Measurements from ENCODE around the gene PICK1.
"Not testable (repeated sequence)": the region's sequence is repeated elsewhere in the genome, so short reads cannot be mapped to it uniquely, and the experiment has no call there.

PICK1 gene

DNA sequence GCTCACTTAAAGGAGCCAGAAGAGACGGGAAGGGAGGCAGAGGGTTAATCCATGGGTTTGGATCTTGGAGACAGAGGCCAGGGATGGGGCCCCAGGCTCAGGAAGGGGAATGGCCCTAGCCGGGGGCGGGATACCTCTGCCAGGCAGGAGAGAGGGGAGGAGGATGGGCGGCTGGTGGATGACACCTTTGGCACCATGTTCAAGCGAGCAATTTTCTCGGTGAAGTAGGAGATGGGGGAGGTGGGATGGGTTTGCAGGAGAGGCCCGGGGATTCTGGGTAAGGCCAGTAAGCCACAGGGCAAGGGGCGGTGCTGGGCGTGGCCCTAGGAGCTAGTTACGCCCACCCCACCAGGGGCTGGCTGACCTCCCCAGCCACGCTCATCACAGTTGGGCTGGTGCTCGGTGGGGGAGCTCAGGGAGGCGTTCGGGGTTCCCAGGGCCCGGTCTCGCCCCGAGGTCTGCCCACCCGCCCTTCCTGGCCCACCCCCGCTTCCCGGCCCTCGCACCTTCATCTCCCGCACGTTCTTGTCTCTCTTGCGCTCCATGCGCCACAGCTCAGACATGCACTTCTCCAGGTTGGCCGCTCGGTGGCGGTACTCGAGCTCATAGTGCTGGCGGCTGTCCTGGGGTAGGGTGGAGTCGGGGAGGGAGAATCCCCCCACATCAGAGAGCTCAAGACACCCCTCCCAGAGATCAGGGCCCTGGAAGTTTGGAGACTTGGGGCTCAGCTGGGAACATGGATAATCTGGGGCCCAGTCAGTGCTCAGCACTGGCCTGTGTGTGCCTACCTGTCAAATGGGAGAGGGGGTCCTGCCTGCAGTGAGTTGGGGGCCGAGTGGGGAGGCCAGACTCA is 40.6 kb downstream of the PICK1 start:
- no peak for DNase-seq

DNA sequence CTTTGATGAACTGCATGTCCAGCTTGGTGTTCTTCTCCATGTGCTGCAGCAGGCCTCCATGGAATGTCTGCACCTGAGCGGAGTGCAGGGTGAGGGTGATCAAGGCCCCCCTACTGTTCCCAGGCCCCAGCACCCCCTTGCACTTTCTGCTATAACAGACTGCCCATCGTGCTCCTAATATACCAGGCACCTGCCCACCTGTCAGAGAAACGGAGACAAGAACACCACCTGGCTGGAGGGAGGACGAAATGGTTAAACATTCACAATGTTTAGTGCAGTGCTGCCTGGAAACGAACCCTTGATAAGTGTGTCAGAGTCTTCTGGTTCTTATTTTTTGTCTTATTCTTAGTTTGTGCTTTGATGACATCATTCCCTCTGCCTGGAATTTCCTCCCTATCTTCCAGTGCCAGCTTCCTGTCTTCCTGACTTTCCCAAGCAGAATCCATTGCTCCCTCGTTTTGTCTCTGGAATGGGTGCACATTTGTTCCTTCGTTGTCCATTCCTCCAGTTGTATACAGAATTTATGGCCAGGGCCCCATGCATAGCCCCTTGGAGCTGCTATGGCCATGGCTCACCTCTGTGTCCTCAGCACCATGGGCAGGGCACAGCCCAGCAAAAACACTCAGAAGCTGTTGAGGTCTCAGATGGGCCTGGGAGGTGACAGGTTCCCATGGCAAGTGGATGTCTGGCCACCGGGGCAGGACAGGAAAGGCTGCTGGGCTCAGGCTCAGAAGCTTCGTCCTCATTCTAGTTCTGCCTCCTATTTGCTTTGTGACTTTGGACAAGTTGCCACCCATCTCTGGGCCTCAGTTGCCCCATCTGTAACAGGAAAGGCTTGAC is 41.4 kb downstream of the PICK1 start:
- no peak for DNase-seq

DNA sequence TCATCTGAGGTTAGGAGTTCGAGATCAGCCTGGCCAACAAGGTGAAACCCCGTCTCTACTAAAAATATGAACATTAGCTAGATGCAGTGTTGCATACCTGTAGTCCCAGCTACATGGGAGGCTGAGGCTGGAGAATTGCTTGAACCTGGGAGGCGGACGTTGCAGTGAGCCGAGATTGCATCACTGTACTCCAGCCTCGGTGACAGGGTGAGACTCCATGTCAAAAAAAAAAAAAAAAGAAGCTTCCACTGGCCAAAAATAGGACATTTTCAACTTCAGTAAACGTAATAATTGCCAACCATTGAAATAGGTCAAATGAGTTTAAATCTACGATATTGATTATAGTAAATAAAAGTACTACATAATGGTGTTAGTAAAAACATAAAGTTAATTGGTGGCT is 46.4 kb downstream of the PICK1 start:
- DNase-seq: no peak

DNA sequence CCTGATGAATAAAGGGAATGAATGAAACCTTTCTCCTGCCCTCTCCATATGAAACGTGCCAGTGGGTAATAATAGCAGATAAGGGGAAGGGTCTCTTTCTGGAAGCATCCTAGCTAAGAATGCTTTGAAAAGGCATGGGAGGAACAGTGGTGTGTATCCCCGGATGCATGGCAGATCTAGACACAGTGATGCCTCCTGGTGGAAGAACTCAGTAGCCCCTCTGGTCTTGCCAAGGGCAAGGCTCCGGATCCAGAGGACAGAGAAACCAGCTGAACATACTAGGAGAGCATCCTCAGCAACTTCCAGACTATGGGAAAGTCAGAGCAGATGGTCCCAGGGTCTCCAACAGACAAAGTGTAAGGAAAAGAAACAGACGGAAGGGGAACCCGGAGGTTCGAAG is 46.9 kb downstream of the PICK1 start:
- DNase-seq: no peak

DNA sequence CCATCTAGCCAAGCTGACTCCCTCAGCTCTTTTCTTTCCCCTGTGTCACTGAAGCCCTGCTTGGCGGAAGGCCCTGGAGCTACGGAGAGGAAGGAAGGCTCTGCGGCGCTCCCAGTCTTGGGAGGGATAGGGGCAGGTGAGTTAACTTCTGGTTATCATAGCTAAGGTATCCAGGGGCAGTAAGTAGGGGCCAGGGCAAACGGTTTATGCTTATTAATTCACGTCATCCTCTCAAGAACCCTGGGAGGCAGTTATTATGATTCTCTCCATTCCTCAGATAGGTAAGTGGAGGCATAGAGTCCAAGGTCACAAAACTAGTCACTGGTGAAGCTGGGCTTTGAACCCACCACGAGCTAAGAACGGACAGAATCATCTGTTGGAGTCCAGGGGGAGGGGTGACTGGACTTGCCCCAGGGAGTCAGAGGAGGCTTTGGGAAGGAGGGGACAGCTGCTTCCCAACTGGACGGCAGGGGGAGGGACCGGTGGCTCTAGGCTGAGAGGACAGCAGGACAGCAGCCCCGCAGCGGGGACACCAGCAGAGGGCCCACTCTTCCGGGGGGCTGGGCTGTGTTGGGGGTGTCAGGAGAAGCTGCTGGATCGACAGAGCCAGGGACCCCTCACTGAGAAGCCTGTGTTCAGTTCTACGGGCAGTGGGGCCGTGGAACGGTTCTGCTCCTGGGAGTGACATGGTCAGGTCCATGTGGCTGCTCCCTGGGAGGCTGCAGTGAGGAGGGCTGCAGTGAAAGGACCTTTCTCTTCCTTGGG is 49.8 kb downstream of the PICK1 start:
- no peak for DNase-seq

DNA sequence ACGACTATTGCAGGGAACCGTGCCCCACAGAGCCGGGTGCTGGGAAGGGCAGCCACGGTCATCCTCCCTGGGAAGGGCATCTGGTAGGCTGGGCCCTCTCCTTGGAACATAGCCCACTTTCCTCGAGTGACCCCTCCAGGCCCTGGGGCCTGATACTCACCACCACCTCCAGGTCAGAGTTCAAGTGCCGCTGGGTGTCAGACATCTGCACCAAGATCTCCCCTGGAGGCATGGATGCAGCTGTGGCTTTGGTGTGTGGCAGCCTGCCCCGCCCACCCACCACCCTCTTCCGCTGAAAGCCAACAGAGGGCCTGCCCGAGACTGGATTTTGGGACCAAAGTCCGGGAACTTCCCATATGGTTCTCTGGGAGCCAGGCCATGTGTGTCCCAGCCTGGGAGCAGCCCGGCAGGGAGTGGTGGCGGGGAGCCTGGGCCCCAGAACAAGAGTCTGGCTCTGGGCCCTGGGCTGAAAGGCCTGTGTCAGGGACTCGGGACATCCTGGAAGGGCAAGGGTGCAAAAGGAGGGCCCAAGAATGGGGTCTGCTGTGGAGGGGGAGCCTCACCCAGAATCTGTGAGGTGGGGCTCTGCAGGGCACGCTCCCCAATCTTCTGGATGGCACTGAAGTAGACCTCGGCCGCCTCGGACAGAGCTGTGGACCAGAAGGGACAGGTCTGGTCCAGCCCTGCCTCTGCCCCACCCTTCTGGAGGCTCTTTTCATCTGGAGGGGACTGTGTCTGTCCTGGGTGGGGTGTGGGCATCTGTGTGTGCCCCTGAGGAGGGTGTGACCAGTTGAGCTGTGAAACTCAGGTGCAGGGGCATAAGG is 50.7 kb downstream of the PICK1 start:
- peak; percentile 63 to 84 for DNase-seq

DNA sequence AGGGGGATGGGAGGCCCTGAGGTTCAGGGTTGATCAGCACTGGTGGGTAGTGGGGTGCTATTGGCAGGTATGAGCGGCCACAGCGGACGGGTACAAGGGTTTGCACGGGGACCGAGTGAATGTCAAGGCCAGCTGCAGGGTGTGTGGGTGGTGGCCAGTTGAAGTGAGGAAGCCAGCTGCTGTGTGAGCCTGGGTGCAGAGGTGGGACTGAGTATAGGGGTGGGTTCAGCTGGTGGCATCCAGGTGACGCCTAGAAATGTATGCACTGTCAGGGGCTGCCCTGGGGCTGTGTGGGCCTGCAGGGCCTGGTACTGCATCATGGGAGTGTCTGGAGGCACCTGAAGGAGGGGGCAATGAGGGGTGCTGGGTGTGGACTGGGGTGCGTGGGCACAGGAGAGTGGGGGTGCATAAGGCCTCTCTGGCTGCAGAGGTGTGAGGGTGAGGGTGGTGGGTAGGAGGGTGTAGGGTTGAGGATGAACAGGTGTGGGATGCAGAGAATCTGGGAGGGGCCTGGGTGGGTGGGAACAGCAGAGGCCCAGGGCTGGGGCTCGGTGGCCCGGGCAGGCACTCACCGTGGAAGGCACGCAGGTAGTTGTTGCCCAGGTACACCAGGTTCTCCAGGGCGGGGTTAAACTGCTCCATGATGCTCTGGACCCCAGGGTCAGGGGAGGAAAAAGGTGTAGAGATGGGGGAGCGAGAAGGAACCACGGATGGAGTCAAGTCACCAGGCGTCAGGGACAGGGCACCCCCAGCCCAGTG is 51.5 kb downstream of the PICK1 start:
- no peak for DNase-seq

DNA sequence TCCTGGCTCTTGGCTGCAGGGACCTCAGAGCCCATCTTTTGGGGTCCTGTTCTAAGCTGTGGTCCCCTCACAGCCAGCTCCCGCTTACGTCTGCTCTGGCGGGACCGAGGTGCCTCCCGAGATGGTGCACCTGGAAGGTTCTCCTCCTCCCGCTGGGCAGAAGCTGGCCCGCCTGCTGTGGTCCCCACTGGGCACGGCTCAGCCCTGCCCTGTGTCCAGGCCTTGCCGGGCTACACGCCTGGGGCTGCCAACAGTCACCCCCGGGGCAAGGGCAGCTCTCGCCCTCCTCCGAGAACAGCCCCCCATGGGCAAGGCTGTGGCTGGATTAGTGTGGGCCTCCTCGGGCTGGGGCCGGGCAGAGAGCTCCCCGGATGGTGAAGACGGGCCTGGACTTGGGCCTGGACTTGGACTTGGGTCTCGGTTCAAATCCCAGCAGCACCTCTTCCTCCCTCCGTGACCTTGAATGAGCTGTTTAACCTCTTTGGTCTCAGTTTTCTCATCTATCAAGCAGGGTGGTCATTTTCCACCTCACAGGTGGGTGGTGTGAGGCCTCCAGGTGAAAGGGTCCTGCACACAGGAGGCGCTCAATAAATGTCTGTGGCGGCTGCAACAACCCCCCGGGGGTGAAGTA is 52.3 kb downstream of the PICK1 start:
- DNase-seq: no peak

DNA sequence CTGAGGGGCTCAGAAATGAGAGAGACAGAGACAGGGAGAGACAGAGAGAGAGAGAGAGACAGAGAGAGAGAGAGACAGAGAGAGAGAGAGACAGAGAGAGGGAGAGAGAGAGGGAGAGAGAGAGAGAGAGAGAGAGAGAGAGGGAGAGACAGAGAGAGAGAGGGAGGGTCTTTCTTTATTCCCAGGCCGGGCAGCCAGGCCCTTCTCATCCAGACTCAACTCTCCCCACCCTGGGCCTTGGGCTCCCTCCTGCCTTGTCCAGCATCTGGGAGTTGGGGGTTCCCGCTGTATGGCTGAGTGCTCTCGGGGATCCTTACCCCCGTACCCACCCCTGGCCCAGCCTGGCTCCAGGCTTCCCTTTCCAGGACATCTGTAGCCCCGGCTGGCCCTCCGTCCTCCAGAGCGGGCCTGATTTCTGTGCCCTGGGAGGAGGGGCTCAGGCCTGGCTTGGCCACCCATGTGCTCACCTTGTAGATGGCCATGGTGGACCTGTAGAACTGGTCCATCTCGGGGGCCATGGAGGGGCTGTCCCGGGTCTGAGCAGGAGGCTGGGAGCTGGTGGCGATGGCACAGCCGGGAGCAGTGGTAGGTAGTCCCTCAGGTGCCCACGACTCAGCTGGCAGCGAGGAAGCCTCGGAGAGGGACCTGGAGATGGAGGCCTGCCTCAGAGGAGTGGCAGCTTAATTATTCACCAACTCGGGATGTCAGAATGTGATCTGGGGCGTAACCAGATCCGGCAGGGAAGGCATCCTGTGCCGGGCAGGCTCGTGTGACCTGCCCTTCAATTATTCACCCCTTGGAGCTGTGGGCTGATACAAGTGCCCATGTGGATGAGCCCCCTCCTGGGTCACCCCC is 53.0 kb downstream of the PICK1 start, which contains the start of gene BAIAP2L2:
Gene BAIAP2L2, minus strand, starts transcription at position 677 of the 855 bp plus-strand sequence. Its CDS starts 159 bp downstream, at position 518.
- no peak for DNase-seq

DNA sequence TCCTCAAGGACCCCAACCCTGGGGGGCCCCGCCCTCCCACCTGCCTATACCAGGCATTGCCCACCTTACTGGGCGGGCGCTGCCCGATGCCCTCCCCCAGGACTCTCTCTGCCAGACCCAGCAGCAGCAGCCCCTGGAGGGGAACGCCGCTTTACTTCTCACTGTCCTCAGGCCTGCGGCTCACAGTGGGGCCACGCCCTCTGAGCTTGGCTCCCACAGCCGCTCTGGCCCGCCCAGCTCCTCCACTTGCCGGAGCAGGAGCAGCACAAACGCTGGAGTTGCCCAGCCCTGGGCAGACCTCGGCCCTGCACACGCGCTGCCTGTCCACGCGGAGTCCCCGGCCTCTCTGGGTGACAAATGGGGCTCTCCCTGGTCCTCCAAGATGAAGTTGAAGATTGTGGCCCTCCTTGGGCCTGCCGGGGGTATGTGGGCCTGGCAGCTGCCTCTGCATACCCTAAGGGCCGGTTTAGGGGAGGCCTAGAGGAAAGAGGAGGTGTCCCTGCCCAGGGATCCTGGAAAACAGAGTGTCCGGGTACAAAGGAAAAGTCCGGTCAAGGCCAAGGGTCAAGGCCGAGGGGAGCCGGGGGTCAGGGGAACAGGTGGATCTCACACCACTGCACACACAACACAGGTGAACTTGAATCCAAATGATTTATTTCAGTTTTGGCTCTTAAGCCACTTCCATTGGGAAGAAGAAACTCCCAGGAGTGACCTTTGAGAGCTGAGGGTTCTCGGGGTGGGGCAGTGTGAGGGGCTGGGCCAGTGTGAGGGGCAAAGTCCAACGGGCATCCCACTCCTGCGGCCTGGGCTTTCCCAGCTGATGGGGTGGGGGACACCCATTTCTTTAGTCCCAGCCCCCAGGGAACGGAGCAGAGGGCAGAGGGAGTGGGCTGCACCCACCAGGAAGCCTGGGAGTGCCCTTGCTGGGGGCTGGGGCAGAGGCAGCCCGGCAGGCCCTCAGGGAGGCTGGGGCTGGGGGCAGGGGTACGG is 54.0 kb downstream of the PICK1 start:
- DNase-seq: no peak

DNA sequence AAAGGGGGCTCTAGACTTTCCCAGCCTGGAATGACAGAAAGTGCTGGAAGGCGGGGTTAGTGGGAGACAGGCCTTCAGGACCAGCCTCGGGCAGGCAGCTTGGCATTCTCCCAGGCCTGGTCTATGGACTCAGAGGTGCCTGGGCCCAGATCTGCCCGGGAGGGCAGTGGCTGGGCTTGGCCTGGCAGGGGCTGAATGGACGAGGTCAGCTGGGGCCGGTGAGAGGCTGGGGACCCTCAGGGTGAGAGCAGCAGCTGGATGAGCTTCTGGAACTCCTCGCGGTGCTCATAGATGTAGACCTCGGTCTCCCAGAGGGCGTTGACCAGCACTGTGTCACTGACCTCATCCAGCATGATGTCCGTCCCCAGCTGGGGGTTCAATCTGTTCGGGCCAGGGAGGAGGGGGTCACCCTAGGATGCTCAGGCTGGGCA is 54.7 kb downstream of the PICK1 start:
- DNase-seq: no peak

DNA sequence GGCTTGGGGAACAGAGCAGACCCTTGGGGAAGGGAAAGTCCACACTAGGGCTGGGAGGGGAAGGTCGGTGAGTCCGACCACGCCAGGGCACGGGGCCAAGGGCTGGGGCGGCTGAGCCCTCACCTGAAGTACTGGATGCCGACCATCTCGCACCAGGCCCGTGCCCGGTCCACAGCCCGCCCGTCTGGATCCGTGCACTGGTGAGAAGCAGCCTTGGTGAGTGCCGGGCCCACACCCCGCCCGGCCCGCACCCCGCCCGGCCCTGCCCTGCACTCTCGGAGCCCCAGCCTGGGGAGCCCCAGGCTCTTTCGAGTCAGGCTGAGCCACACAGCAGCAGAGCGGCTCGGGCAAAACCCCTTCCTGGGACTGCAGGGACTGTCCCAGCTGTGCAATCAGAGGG is 55.2 kb downstream of the PICK1 start:
- DNase-seq: no peak

DNA sequence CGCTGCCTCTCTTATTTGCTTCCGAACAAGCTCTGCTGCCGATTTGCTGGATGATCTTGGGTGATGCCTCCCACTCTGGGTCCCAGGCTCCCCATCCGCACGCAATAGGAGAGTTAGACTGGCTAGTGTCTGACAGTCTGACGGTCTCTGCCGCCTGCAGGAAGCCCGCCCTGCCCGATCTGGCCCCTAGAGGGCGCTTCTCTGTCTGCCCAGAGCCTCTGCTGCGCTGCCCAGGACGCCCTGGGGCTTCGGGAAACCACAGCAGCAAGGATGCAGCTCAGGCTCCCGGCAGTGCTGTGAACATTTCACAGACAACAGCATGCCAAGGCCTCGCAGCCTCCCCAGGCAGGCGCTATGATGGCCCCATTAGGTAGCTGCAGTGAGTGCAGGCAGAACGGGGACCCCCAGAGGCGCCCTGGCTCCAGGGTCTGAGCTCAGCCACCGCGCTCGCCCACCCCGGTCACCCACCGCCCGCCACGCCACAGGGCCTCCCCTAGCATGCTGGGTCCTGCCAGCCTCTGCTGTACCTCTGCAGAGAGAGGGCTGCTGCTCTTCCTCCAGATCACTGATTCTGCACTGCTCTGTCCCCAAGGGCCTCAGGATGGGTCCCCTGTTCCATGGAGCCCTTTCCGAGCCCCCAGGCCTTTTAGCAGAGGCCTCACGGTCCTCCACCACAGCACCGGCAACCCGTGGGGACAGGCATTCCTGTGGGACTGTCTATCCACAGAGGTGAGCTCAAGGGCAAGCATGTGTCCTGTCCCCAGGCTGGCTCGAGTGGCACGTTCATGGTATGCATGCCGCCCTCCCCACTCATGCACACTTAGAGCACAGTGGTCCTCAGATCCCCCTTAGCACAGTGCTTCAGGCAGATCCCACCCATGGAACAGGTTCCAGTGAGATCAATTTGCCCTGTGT is 57.5 kb downstream of the PICK1 start:
- peak in 1 of 2 experiments; percentile 74 for DNase-seq

DNA sequence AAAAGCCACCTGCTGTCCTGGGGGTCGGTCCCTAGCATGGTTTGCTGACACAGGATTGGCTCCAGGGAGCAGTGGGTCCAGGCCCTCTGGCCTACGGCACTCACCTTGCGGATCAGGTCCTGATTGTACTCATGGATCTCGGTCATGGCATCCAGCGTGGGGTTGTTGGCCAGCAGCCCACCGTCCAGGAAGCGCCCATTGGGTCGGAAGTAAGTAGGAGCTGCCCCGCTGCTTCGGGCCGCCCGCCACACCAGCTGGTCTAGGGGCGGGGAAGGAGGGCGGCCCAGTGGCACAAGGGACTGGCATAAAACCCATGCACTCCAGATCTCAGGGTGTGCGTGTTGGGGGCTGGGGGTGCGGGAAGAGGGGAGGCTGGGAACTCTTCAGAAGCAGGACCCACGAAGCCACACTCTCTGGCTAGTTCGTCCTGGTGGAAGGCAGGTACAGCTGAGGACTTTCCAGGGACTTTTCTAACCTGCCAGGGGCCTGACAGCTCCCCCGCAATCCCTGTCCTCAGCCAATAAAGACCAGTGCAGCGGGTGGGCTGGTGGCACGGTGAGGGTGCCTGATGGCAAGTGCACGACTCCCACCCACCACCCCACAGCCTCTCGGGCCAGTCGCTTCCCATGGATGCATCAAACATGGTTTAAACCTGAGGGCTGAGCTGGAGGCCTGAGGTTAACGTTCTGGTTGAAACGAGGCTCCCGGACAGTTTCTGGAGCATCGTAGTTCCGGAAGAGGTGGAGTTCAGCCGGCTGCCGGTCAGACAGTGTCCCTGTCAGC is 58.4 kb downstream of the PICK1 start:
- DNase-seq: peak; percentile 18 to 72

DNA sequence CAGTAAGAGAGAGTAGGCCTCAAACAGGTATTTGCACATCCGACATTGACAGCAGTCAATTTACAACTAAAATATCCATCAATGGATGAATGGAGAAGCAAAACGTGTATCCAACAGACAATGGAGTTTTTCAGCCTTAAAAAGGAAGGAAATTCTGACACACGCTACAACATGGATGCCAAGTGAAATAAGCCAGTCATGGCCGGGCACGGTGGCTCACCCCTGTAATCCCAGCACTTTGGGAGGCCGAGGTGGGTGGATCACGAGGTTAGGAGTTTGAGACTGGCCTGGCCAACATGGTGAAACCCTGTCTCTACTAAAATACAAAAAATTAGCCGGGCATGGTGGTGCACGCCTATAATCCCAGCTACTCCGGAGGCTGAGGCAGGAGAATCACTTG is 60.4 kb downstream of the PICK1 start:
- DNase-seq: not testable (repeated sequence)

DNA sequence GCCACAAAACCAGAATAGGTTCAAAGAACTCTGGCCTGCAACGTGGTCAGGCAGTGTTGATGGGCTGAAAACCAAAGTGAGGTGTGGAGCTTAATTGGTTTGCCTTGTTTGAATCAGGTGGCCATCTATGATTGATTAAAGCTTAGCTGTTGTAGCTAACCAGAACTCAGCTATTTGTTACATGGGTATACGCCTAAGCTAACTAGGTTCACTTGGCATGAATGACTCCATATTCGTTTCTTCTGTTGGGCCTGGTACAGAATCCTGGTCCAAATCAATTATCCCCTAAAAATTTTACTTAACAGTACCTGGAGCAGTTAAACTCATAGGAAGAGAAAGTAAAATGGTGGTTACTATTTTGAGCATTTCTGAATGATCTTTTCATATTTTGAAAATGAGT is 61.0 kb downstream of the PICK1 start:
- DNase-seq: no peak

DNA sequence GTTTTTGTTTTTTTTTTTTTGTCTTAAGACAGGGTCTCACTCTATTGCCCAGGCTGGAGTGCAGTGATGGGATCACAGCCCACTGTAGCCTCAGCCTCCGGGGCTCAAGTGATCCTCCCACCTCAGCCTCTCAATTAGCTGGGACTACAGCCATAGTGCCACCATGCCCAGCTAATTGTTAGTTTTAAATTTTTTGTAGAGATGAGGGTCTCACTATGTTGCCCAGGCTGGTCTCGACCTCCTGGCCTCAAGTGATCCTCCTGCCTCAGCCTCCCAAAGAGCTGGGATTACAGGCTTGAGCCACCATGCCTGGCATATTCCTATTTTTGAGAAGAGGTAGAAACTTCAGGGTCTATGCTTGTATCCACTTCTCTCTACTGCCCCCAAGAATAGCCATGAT is 61.5 kb downstream of the PICK1 start:
- DNase-seq: not testable (repeated sequence)
